K562 (cell line): Measurements from ENCODE around the gene PPM1H.

Experiments used
- BRD9 ChIP-seq: fragments of 450-650 bp; IDR thresholded peaks from 2 replicates; pipeline ENCODE4 v1.6.1; 2018; ENCODE audit warnings: low read depth; ENCODE audit not compliant: partially characterized antibody
- ELF1 ChIP-seq: fragments of 200-800 bp; sonication (Bioruptor generic); IDR thresholded peaks from 2 replicates; pipeline ENCODE4 v1.6.1; 2016; ENCODE audit warnings: missing genetic modification characterization, missing compliant biosample characterization
- HIVEP1 ChIP-seq: fragments of 250-450 bp; sonication (Bioruptor Pico); IDR thresholded peaks from 2 replicates; pipeline ENCODE4 v1.4.0; 2020; ENCODE audit warnings: mild to moderate bottlenecking
- POLR2A ChIP-seq: fragments of 450-650 bp; conservative IDR thresholded peaks from 2 replicates; pipeline ENCODE4 v1.6.1; 2016
- RCOR1 ChIP-seq, 2 experiments: IDR thresholded peaks; 2 replicates each; pipeline ENCODE4 v1.6.1; 2012; ENCODE audit warnings: low read depth in 2 of 2, low read length in 2 of 2, borderline replicate concordance in 1 of 2, improper control_type of control experiment in 1 of 2
- SPI1 ChIP-seq: IDR thresholded peaks from 2 replicates; pipeline ENCODE4 v1.6.1; 2011; ENCODE audit warnings: low read depth, low read length, control low read depth, borderline replicate concordance
- TBP ChIP-seq: optimal IDR thresholded peaks from 2 replicates; pipeline ENCODE3; 2011; ENCODE audit warnings: low read depth, low read length, improper control_type of control experiment
- ZNF778 ChIP-seq: fragments of 450-650 bp; formaldehyde crosslinking; IDR thresholded peaks from 2 replicates; pipeline ENCODE4 v1.4.0; 2020; ENCODE audit warnings: mild to moderate bottlenecking, moderate library complexity
- TF ChIP-seq, protein P1 (sequence below), 2 experiments: fragments of 200-800 bp in 1 of 2; sonication (Bioruptor generic) in 1 of 2; sonication (generic) in 1 of 2; formaldehyde crosslinking in 1 of 2; IDR thresholded peaks in 1 of 2; conservative IDR thresholded peaks in 1 of 2; 2 replicates each; pipeline versions ENCODE4 v1.5.0 to v1.6.1; 2016 to 2020; ENCODE audit warnings: missing compliant biosample characterization in 1 of 2, missing genetic modification characterization in 1 of 2, missing genetic modification reagents in 1 of 2
- TF ChIP-seq, protein P2 (sequence below), 2 experiments: fragments of 450-650 bp; formaldehyde crosslinking in 1 of 2; IDR thresholded peaks; 2 replicates each; pipeline versions ENCODE4 v1.4.0 to v1.6.1; 2014 to 2020; ENCODE audit warnings: mild to moderate bottlenecking in 2 of 2, borderline replicate concordance in 1 of 2, low read depth in 1 of 2
- TF ChIP-seq, protein P3 (sequence below): fragments of 250-450 bp; sonication (Bioruptor Pico); IDR thresholded peaks from 2 replicates; pipeline ENCODE4 v1.5.1; 2021; ENCODE audit warnings: mild to moderate bottlenecking
- TF ChIP-seq, protein P4 (sequence below): sonication (generic); formaldehyde crosslinking; IDR thresholded peaks from 2 replicates; pipeline ENCODE4 v1.8.0; 2022; ENCODE audit warnings: missing genetic modification reagents, mild to moderate bottlenecking, borderline replicate concordance

DNA sequence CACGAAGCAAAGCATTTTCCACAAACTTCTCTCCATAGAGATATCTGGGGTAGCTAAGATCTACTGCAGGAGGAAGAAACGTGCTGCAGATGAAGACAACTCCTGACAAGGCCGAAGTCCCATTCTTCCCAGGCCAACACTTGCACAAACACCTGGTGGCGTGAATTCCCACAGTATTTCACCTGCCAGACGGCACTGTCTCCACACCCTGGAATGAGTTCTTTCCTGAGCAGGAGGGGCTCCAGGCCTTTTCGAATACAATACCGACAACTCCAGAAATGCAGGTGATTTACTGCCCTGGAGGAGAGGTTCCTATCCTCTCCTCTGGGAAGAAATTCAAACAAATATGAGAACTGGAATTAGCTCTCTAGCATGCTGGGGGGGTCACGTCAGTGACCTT lies 288.4 kb downstream of the PPM1H start:
- TF ChIP-seq, protein P1, sequence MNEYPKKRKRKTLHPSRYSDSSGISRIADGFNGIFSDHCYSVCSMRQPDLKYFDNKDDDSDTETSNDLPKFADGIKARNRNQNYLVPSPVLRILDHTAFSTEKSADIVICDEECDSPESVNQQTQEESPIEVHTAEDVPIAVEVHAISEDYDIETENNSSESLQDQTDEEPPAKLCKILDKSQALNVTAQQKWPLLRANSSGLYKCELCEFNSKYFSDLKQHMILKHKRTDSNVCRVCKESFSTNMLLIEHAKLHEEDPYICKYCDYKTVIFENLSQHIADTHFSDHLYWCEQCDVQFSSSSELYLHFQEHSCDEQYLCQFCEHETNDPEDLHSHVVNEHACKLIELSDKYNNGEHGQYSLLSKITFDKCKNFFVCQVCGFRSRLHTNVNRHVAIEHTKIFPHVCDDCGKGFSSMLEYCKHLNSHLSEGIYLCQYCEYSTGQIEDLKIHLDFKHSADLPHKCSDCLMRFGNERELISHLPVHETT (CRISPR knock-in tag; conservative IDR thresholded peaks at IDR 0.05 in 1 of 2, IDR thresholded peaks at IDR 0.05 in 1 of 2), result no peak
- TF ChIP-seq, protein P2, sequence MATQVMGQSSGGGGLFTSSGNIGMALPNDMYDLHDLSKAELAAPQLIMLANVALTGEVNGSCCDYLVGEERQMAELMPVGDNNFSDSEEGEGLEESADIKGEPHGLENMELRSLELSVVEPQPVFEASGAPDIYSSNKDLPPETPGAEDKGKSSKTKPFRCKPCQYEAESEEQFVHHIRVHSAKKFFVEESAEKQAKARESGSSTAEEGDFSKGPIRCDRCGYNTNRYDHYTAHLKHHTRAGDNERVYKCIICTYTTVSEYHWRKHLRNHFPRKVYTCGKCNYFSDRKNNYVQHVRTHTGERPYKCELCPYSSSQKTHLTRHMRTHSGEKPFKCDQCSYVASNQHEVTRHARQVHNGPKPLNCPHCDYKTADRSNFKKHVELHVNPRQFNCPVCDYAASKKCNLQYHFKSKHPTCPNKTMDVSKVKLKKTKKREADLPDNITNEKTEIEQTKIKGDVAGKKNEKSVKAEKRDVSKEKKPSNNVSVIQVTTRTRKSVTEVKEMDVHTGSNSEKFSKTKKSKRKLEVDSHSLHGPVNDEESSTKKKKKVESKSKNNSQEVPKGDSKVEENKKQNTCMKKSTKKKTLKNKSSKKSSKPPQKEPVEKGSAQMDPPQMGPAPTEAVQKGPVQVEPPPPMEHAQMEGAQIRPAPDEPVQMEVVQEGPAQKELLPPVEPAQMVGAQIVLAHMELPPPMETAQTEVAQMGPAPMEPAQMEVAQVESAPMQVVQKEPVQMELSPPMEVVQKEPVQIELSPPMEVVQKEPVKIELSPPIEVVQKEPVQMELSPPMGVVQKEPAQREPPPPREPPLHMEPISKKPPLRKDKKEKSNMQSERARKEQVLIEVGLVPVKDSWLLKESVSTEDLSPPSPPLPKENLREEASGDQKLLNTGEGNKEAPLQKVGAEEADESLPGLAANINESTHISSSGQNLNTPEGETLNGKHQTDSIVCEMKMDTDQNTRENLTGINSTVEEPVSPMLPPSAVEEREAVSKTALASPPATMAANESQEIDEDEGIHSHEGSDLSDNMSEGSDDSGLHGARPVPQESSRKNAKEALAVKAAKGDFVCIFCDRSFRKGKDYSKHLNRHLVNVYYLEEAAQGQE (IDR thresholded peaks at IDR 0.05; ENCODE audit: borderline replicate concordance), result no peak
- TF ChIP-seq, protein P2 (CRISPR knock-in tag; IDR thresholded peaks at IDR 0.05; ENCODE audit: low read depth), result no peak
- no peak for TF ChIP-seq ELF1 (tag)
- no peak for TF ChIP-seq TBP
- TF ChIP-seq POLR2A, result no peak
- no peak for TF ChIP-seq RCOR1 (IDR thresholded peaks at IDR 0.05; ENCODE audit: borderline replicate concordance in 1 of 2, low read depth in 2 of 2, low read length in 2 of 2)
- TF ChIP-seq SPI1, result no peak
- TF ChIP-seq, protein P3, sequence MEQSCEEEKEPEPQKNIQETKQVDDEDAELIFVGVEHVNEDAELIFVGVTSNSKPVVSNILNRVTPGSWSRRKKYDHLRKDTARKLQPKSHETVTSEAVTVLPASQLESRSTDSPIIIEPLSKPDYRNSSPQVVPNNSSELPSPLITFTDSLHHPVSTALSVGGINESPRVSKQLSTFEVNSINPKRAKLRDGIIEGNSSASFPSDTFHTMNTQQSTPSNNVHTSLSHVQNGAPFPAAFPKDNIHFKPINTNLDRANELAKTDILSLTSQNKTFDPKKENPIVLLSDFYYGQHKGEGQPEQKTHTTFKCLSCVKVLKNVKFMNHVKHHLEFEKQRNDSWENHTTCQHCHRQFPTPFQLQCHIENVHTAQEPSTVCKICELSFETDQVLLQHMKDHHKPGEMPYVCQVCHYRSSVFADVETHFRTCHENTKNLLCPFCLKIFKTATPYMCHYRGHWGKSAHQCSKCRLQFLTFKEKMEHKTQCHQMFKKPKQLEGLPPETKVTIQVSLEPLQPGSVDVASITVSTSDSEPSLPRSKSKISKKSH (CRISPR knock-in tag), result no peak
- TF ChIP-seq, protein P4, sequence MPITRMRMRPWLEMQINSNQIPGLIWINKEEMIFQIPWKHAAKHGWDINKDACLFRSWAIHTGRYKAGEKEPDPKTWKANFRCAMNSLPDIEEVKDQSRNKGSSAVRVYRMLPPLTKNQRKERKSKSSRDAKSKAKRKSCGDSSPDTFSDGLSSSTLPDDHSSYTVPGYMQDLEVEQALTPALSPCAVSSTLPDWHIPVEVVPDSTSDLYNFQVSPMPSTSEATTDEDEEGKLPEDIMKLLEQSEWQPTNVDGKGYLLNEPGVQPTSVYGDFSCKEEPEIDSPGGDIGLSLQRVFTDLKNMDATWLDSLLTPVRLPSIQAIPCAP (CRISPR knock-in tag), result no peak
- TF ChIP-seq HIVEP1 (CRISPR knock-in tag), result no peak
- no peak for TF ChIP-seq BRD9
- no peak for TF ChIP-seq ZNF778 (CRISPR knock-in tag)
